Calu3 (cell line): ENCODE results near the gene KBTBD12. TPM values are rescaled to one million over a fixed set of nuclear protein-coding genes. Genes with fewer than 3 reads are reported as not detected.
"Not testable (repeated sequence)": the region's sequence is repeated elsewhere in the genome, so short reads cannot be mapped to it uniquely, and the experiment has no call there.

ENCODE experiments used
- BruUV-seq: library from RNA; stranded (reverse); fragments of 400-500 nt; replicated peaks from 2 replicates; lab custom pipeline; 2021; lab: Mats Ljungman, UMichigan
- CTCF ChIA-PET: fragments of 300-600 bp; sonication (Branson Sonifier 250); formaldehyde crosslinking; loops from one replicate; lab custom pipeline; 2022; ENCODE audit warnings: antibody characterized with exemption; lab: Charles Lee
- DNase-seq: peaks from one replicate; pipeline ENCODE4 v3.0.0; 2022
- H3K27ac Mint-ChIP-seq: one replicate; pipeline ENCODE4 v1.8.0; 2022; ENCODE audit warnings: mixed read lengths; ENCODE audit not compliant: unreplicated experiment
- H3K27me3 Mint-ChIP-seq: one replicate; pipeline ENCODE4 v1.8.0; 2022; ENCODE audit warnings: mixed read lengths; ENCODE audit not compliant: unreplicated experiment
- H3K36me3 Mint-ChIP-seq: one replicate; pipeline ENCODE4 v1.8.0; 2022; ENCODE audit warnings: mild to moderate bottlenecking, moderate library complexity, mixed read lengths; ENCODE audit not compliant: insufficient read depth, unreplicated experiment
- H3K4me1 Mint-ChIP-seq: one replicate; pipeline ENCODE4 v1.8.0; 2022; ENCODE audit warnings: mild to moderate bottlenecking, low read depth, mixed read lengths; ENCODE audit not compliant: unreplicated experiment
- H3K4me3 Mint-ChIP-seq: one replicate; pipeline ENCODE4 v1.8.0; 2022; ENCODE audit warnings: mild to moderate bottlenecking, low read depth, moderate library complexity, mixed read lengths; ENCODE audit not compliant: unreplicated experiment
- H3K9me3 Mint-ChIP-seq: one replicate; pipeline ENCODE4 v1.8.0; 2022; ENCODE audit warnings: low read depth, mixed read lengths; ENCODE audit not compliant: unreplicated experiment
- intact Hi-C: fragments of 100-400 bp; cut with micrococcal nuclease; formaldehyde crosslinking; loops from one replicate; pipeline ENCODE4 v1.10.0; 2022; ENCODE audit not compliant: unreplicated experiment
- total RNA-seq: library from RNA; stranded (reverse); gene quantifications from 2 replicates; pipeline ENCODE4 v1.2.3, GENCODE V29; 2022
- TF ChIP-seq, protein P1 (sequence below): fragments of 200-600 bp; IDR thresholded peaks from one replicate; pipeline ENCODE4 v1.8.0; 2022; ENCODE audit warnings: antibody characterized with exemption; ENCODE audit not compliant: unreplicated experiment

Gene KBTBD12
- total RNA-seq, 1 experiment from 2014 or later, result 0.07 TPM

DNA sequence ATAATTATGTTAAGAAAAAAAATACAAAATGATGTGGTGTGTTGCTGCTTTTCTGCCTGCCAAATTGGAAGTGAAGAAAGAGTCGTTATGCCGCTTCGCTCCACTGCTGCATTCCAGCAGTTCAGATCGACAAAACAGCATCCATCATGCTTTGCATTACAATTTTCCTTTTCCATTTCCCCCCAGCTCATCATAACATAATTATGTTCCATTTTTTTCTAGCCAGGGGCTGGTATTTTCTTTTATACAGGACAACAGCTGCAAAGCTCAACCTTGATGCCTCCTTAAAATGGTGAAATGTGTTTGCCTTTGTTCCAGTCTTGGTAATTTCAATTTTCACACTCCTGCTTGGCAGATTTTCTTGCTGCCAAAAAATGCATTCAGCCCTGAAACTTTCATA, 44.9 kb upstream of the KBTBD12 start:
- no TSS peak for BruUV-seq
- H3K4me3 Mint-ChIP-seq, result no peak overlapping the region
- H3K9me3 Mint-ChIP-seq, result no peaks in the 10 kb centered on the region
- intact Hi-C loops, result no loop called here
- CTCF ChIA-PET, result no interaction called here
- TF ChIP-seq, protein P1, sequence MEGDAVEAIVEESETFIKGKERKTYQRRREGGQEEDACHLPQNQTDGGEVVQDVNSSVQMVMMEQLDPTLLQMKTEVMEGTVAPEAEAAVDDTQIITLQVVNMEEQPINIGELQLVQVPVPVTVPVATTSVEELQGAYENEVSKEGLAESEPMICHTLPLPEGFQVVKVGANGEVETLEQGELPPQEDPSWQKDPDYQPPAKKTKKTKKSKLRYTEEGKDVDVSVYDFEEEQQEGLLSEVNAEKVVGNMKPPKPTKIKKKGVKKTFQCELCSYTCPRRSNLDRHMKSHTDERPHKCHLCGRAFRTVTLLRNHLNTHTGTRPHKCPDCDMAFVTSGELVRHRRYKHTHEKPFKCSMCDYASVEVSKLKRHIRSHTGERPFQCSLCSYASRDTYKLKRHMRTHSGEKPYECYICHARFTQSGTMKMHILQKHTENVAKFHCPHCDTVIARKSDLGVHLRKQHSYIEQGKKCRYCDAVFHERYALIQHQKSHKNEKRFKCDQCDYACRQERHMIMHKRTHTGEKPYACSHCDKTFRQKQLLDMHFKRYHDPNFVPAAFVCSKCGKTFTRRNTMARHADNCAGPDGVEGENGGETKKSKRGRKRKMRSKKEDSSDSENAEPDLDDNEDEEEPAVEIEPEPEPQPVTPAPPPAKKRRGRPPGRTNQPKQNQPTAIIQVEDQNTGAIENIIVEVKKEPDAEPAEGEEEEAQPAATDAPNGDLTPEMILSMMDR, result no peak
- no peaks in the 10 kb centered on the region for H3K36me3 Mint-ChIP-seq
- peaks cover 7% of the 10 kb centered on the region for H3K4me1 Mint-ChIP-seq
- DNase-seq, result no peak
- no peak overlapping the region for H3K27ac Mint-ChIP-seq
- peaks cover 17% of the 10 kb centered on the region for H3K27me3 Mint-ChIP-seq

DNA sequence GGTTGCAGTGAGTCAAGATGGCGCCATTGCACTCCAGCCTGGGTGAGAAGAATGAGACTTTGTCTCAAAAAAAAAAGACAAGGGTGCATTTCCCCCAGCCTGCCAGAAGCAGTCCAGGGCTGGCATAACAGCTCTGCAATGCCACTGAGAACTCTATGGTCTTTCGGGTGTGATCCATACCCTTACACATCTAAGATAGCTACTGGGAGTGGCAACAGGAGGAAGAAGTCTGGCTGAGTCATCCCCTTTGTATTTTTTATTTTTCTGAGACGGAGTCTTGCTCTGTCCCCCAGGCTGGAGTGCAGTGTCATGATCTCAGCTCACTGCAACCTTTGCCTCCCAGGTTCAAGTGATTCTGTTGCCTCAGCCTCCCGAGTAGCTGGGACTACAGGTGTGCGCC, 40.9 kb upstream of the KBTBD12 start:
- H3K9me3 Mint-ChIP-seq, DNase-seq, H3K4me1 Mint-ChIP-seq, H3K4me3 Mint-ChIP-seq, H3K27ac Mint-ChIP-seq, BruUV-seq, intact Hi-C loops, H3K36me3 Mint-ChIP-seq: not testable (repeated sequence)
- CTCF ChIA-PET, result interaction anchor here (0.6 kb wide), 1 partner anchor 296 kb away, joined by 3 read pairs; no protein-coding TSS in a partner anchor
- H3K27me3 Mint-ChIP-seq, result peaks cover 18% of the 10 kb centered on the region

DNA sequence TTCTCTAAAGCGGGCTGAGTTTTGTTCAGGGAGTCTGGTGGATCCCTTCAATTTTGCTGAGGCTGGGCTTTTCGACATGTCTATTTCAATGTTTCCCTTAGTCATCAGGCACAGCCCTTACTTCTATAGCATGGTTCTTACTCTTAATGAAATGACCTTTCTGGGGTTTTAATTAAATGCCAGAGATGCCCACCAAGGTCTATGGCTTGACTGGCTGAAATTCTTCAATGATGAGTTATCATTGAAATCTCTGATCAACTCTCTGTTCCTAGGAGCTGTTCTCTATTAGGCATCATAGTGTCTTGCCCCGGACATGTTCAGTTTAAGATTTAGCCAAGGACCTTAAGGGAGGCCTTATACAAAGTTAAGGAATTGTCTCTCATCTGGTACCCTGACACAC, 33.4 kb upstream of the KBTBD12 start:
- BruUV-seq, result no TSS peak
- DNase-seq, result no peak
- Mint-ChIP-seq H3K4me3 (no peak overlapping the region), H3K27ac (no peak overlapping the region), H3K9me3 (no peaks in the 10 kb centered on the region), H3K36me3 (no peaks in the 10 kb centered on the region), H3K4me1 (no peaks in the 10 kb centered on the region), H3K27me3 (peaks cover 27% of the 10 kb centered on the region)
- intact Hi-C loops, result no loop called here
- CTCF ChIA-PET, result interaction anchor here (0.5 kb wide), 1 partner anchor 78 kb away, joined by 3 read pairs; no protein-coding TSS in a partner anchor
- TF ChIP-seq, protein P1, result no peak

DNA sequence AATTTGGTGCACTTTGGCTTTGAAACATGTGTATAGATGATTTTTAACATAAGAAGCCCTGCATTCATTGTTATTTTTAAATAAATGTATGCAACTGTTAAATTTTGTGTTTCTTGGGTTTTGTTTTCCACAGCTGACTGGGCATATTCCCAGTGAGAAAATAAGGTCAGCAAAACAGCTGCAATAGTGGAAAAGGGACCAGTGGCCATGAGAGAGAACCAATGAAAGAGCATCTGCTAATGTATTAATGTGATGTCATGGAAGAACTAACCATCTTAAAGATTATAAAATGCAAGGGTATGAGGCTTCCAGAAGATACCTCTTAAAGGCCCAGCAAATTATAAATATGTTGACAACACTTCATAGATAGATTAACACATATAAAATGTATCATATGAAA, 31.0 kb upstream of the KBTBD12 start:
- BruUV-seq, result no TSS peak

More for the DNA sequence above, 31.0 kb upstream of the KBTBD12 start:
- peaks cover 27% of the 10 kb centered on the region for H3K27me3 Mint-ChIP-seq
- H3K4me3 Mint-ChIP-seq, result no peak overlapping the region
- DNase-seq, result no peak
- peaks cover 6% of the 10 kb centered on the region for H3K9me3 Mint-ChIP-seq
- H3K36me3 Mint-ChIP-seq, result no peaks in the 10 kb centered on the region
- intact Hi-C loops, result no loop called here
- no peak overlapping the region for H3K27ac Mint-ChIP-seq
- TF ChIP-seq, protein P1, result no peak
- CTCF ChIA-PET, result no interaction called here
- peaks cover 8% of the 10 kb centered on the region for H3K4me1 Mint-ChIP-seq
